NAMALWA (cell line): ENCODE measurements around the gene ENG.
"Not testable (repeated sequence)": the region's sequence is repeated elsewhere in the genome, so short reads cannot be mapped to it uniquely, and the experiment has no call there.

Experiments used
- DNase-seq: peaks from one replicate; pipeline ENCODE4 v3.0.0-alpha.2; 2015; ENCODE audit warnings: low spot score

The ENG gene

GRCh38 chr9:127793093-127793708, 61.3 kb downstream of the ENG start:
- no peak for DNase-seq

- DNase-seq = no peak
These were observed 61.9 kb downstream of the ENG start for GRCh38 chr9:127792417-127793031.

- no peak for DNase-seq
These were observed 63.4 kb downstream of the ENG start for GRCh38 chr9:127791085-127791484.

- no peak for DNase-seq
These were observed 64.2 kb downstream of the ENG start for GRCh38 chr9:127790094-127790855.

DNA sequence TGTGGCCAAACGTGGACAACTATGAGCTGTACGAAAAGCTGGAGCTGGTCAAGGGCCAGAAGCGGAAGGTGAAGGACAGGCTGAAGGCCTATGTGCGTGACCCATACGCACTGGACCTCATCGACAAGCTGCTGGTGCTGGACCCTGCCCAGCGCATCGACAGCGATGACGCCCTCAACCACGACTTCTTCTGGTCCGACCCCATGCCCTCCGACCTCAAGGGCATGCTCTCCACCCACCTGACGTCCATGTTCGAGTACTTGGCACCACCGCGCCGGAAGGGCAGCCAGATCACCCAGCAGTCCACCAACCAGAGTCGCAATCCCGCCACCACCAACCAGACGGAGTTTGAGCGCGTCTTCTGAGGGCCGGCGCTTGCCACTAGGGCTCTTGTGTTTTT, 65.3 kb downstream of the ENG start:
- no peak for DNase-seq

GRCh38 chr9:127788337-127789011, 66.0 kb downstream of the ENG start:
- DNase-seq = no peak

GRCh38 chr9:127786773-127787104, 67.7 kb downstream of the ENG start:
- no peak for DNase-seq

GRCh38 chr9:127785933-127786772, 68.3 kb downstream of the ENG start, which contains the start of gene CDK9:
CDK9 (plus strand) TSS chr9:127786034; CDS start chr9:127786149, 115 bp downstream.
- peak; percentile 91 for DNase-seq

DNA sequence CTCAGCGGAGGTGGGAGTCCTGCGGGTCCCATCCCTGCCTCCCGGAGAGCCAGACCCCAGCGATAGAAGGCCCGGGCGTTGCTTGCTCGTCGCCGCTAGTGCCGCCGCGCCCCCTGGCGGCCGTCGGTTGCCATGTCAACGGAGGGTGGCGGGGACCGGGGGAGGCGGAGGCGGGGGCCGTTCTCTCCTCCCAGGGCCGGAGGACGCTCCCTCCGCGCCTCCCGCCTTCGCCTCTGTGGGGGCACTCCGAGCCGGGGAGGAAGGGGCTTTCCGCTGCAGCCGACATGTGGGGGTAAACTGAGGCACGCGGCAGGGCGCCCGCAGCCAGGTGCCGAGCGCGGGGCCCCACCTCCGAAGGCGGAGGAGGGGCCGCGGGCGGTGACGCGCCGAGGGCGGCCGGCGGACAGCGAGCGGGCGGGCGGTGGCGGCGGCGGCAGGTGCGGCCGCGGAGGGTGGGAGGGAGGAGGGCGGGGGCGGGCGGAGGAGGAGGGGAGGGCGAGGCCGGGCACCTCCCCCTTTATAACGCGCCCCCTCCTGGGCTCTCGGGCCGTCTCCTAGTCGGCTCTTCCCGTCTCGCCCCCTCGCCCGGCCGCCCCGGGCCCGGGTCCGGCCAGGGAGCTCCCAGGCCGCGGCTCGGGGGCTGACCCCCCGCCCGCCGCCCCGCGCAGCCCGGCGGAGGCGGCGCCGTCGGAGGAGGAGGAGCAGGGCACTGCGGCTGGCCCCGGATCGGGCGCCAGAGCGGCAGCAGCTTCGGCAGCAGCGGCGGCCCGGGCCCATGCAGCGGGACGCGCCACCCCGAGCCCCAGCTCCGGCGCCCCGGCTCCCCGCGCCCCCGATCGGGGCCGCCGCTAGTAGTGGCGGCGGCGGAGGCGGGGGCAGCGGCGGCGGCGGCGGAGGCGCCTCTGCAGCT, 69.2 kb downstream of the ENG start:
- DNase-seq = peak; percentile 89

GRCh38 chr9:127783111-127784008, 71.1 kb downstream of the ENG start:
- DNase-seq = peak; percentile 66

- no peak for DNase-seq
These were observed 72.7 kb downstream of the ENG start for GRCh38 chr9:127781806-127782205.

DNA sequence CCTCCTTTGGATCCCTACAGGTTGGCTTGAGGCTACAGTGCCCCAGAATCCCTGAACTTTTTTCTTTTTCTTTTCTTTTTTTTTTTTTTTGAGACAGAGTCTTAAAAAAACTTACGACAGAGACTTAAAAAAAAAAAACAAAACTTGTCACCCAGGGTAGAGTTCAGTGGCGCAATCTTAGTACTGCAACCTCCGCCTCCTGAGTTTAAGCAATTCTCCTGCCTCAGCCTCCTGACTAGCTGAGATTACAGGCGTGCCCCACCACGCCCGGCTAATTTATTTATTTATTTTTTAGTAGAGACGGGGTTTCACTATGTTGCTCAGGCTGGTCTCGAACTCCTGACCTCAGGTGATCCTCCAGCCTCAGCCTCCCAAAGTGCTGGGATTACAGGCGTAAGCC, 73.5 kb downstream of the ENG start:
- not testable (repeated sequence) for DNase-seq

DNA sequence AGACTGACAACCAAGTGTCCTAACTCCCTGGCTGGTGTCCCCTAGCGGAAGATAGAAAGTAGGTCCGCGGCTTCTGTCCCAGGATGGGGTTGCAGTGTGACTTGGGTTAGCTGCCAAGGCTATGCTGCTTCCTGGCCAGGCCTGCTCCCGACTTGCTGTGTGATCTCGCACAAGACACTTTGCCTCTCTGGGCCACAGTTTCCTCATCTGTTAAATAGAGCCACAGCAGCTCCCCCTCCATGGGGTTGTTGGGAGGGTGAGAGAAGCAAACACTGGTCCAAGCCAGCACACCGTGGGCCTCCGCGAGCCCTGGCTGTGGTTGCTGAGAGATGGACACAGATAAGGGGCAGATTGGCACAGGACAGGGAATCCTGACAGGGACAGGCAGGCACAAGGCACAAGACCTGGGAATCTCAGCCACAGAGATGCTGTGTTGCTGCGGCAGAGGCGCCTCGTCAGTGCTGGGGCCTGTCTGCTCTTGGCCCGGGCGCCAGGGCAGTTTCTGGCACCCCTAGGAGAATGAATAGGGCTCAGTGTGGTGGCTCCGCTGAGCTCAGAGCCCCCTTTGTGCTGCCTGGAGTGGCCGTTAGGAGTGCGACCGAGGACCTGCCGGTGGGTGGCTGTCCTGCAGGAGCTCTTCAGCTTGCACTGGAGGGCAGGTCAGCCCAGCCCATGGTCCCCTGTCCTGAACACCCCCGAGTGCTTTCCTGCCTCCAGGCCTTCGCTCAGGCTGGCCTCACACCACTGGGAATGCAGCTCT, 74.2 kb downstream of the ENG start:
- DNase-seq = no peak

- peak; percentile 90 for DNase-seq
These were observed 75.1 kb downstream of the ENG start for GRCh38 chr9:127779136-127779981.

DNA sequence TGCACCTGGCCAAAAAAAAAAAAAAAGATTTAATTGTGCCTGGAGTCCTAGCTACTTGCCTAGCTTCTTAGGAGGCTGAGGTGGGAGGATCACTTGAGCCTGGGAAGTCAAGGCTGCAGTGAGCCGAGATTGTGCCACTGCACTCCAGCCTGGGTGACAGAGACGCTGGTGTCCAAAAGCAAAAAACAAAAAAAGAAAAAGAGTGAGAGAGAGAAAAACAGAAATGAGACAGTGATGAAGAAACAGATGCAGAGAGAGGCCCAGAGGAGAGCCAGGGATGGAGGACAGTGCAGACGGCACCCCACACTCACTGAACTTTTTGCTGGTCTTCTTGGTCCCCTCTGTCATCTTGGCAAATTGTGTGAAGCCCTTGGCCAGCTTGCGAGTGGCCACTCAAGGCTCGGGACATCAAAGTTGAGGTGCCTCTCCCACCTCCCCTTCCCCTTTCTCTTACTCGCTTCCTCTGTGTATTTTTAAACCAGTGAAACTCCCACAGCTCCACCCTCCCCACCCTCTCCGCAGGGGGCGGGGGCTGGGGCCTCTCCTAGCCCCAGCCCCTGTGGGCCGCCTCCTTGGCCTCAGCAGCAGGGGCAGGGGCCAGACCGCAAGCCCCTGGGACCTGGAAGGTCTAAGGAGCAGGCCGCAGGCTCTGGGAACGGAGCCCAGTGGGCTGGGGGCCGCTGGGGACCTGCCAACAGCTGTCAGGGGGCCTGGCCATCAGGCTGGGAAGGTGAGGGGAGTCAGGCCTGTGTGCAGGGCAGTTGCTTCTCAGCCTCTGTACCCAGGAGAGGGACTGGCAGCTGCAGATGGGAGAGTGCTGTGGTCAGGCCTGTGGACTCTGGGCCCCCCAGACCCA, 76.0 kb downstream of the ENG start, which contains the start of gene SH2D3C:
Gene SH2D3C (minus strand): TSS at position 387 of the 856 bp plus-strand sequence. CDS start 39 bp downstream, at position 348.
- peak; percentile 77 for DNase-seq

- peak; percentile 44 for DNase-seq
These were observed 77.0 kb downstream of the ENG start for GRCh38 chr9:127777368-127777980.
